Measurements from ENCODE around the gene SH3TC2.
"Not testable (repeated sequence)": the region's sequence is repeated elsewhere in the genome, so short reads cannot be mapped to it uniquely, and the experiment has no call there.

SH3TC2 gene

GRCh38 chr5:149063017-149063687 is at the start of gene SH3TC2:
Gene SH3TC2 (minus strand): TSS chr5:149063062. CDS start chr5:149063022, 40 bp downstream.
- DNase-seq (ENCODE audit: low spot score), result no peak

GRCh38 chr5:149110406-149110805 is 47.5 kb upstream of the SH3TC2 start:
- no peak for DNase-seq (ENCODE audit: low spot score)

- DNase-seq (ENCODE audit: low spot score), result no peak
Measured at GRCh38 chr5:149108651-149109280, 45.9 kb upstream of the SH3TC2 start.

GRCh38 chr5:149100331-149100730 is 37.5 kb upstream of the SH3TC2 start:
- no peak for DNase-seq (ENCODE audit: low spot score)

- no peak for DNase-seq (ENCODE audit: low spot score)
Measured at GRCh38 chr5:149099920-149100319, 37.1 kb upstream of the SH3TC2 start.

GRCh38 chr5:149094996-149095395 is 32.1 kb upstream of the SH3TC2 start:
- no peak for DNase-seq (ENCODE audit: low spot score)

- no peak for DNase-seq (ENCODE audit: low spot score)
Measured at GRCh38 chr5:149093625-149094024, 30.8 kb upstream of the SH3TC2 start.

GRCh38 chr5:149089796-149090195 is 26.9 kb upstream of the SH3TC2 start:
- no peak for DNase-seq (ENCODE audit: low spot score)

GRCh38 chr5:149088686-149089085 is 25.8 kb upstream of the SH3TC2 start:
- DNase-seq (ENCODE audit: low spot score), result no peak

GRCh38 chr5:149083846-149084245 is 21.0 kb upstream of the SH3TC2 start:
- DNase-seq (ENCODE audit: low spot score), result no peak

- DNase-seq (ENCODE audit: low spot score), result no peak
Measured at GRCh38 chr5:149082271-149082670, 19.4 kb upstream of the SH3TC2 start.

- DNase-seq (ENCODE audit: low spot score), result no peak
Measured at GRCh38 chr5:149080294-149080693, 17.4 kb upstream of the SH3TC2 start.

- peak; percentile 24 for DNase-seq (ENCODE audit: low spot score)
Measured at GRCh38 chr5:149079883-149080282, 17.0 kb upstream of the SH3TC2 start.

GRCh38 chr5:149074071-149074470 is 11.2 kb upstream of the SH3TC2 start:
- not testable (repeated sequence) for DNase-seq (ENCODE audit: low spot score)

GRCh38 chr5:149073213-149073612 is 10.4 kb upstream of the SH3TC2 start:
- no peak for DNase-seq (ENCODE audit: low spot score)

- no peak for DNase-seq (ENCODE audit: low spot score)
Measured at GRCh38 chr5:149072791-149073190, 9.9 kb upstream of the SH3TC2 start.

GRCh38 chr5:149072376-149072775 is 9.5 kb upstream of the SH3TC2 start:
- no peak for DNase-seq (ENCODE audit: low spot score)

- DNase-seq (ENCODE audit: low spot score), result no peak
Measured at GRCh38 chr5:149071756-149072155, 8.9 kb upstream of the SH3TC2 start.

- DNase-seq (ENCODE audit: low spot score), result no peak
Measured at GRCh38 chr5:149071216-149071615, 8.4 kb upstream of the SH3TC2 start.

GRCh38 chr5:149069711-149070110 is 6.8 kb upstream of the SH3TC2 start:
- DNase-seq (ENCODE audit: low spot score), result no peak

GRCh38 chr5:149063896-149064478 is 1.1 kb upstream of the SH3TC2 start:
- DNase-seq (ENCODE audit: low spot score), result no peak

- no peak for DNase-seq (ENCODE audit: low spot score)
Measured at GRCh38 chr5:149062371-149063016, 368 bp downstream of the SH3TC2 start.

GRCh38 chr5:149061341-149061740 is 1.5 kb downstream of the SH3TC2 start:
- no peak for DNase-seq (ENCODE audit: low spot score)
